ENCODE results near the gene LGR5.

- no peak for TF ChIP-seq POLR2A (IDR thresholded peaks at IDR 0.05)
- TF ChIP-seq, protein P1, sequence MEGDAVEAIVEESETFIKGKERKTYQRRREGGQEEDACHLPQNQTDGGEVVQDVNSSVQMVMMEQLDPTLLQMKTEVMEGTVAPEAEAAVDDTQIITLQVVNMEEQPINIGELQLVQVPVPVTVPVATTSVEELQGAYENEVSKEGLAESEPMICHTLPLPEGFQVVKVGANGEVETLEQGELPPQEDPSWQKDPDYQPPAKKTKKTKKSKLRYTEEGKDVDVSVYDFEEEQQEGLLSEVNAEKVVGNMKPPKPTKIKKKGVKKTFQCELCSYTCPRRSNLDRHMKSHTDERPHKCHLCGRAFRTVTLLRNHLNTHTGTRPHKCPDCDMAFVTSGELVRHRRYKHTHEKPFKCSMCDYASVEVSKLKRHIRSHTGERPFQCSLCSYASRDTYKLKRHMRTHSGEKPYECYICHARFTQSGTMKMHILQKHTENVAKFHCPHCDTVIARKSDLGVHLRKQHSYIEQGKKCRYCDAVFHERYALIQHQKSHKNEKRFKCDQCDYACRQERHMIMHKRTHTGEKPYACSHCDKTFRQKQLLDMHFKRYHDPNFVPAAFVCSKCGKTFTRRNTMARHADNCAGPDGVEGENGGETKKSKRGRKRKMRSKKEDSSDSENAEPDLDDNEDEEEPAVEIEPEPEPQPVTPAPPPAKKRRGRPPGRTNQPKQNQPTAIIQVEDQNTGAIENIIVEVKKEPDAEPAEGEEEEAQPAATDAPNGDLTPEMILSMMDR (IDR thresholded peaks at IDR 0.05), result no peak
Measured at GRCh38 chr12:71455028-71455737, 15.6 kb downstream of the LGR5 start.

Measured in Peyer's patch (tissue), 4 donors.